GM21737 (cell line): Measurements from ENCODE around the gene MBD2.
"Not testable (repeated sequence)": the region's sequence is repeated elsewhere in the genome, so short reads cannot be mapped to it uniquely, and the experiment has no call there.

ENCODE experiments used
- ATAC-seq: cut with Tn5 transposase; IDR thresholded peaks from one replicate; pipeline ENCODE4 v1.9.1; 2021; ENCODE audit warnings: mild to moderate bottlenecking, moderate library complexity; ENCODE audit not compliant: unreplicated experiment

Gene MBD2

GRCh38 chr18:54224379-54225014 lies at the start of gene MBD2:
TSS of gene MBD2 (minus strand) at chr18:54224669. CDS start at chr18:54224559, 110 bp downstream.
- peak; percentile 88 for ATAC-seq

GRCh38 chr18:54269893-54270844 lies 45.7 kb upstream of the MBD2 start:
- peak; percentile 48 for ATAC-seq

- ATAC-seq, result no peak
Observed at GRCh38 chr18:54268751-54269150, 44.3 kb upstream of the MBD2 start.

- ATAC-seq, result no peak
Observed at GRCh38 chr18:54267701-54268100, 43.2 kb upstream of the MBD2 start.

- peak; percentile 73 for ATAC-seq
Observed at GRCh38 chr18:54263904-54264336, 39.5 kb upstream of the MBD2 start.

GRCh38 chr18:54261894-54262293 lies 37.4 kb upstream of the MBD2 start:
- ATAC-seq, result peak; percentile 74

- ATAC-seq, result no peak
Observed at GRCh38 chr18:54260396-54261072, 36.1 kb upstream of the MBD2 start.

- not testable (repeated sequence) for ATAC-seq
Observed at GRCh38 chr18:54257818-54258217, 33.3 kb upstream of the MBD2 start.

GRCh38 chr18:54257015-54257414 lies 32.5 kb upstream of the MBD2 start:
- ATAC-seq, result no peak

- ATAC-seq, result no peak
Observed at GRCh38 chr18:54255141-54255540, 30.7 kb upstream of the MBD2 start.

GRCh38 chr18:54254265-54254758 lies 29.8 kb upstream of the MBD2 start:
- no peak for ATAC-seq

GRCh38 chr18:54251606-54252390 lies 27.3 kb upstream of the MBD2 start:
- no peak for ATAC-seq

GRCh38 chr18:54250846-54251261 lies 26.4 kb upstream of the MBD2 start:
- peak; percentile 75 for ATAC-seq

GRCh38 chr18:54247511-54248175 lies 23.2 kb upstream of the MBD2 start:
- ATAC-seq, result no peak

- no peak for ATAC-seq
Observed at GRCh38 chr18:54242327-54242726, 17.9 kb upstream of the MBD2 start.

GRCh38 chr18:54241483-54241882 lies 17.0 kb upstream of the MBD2 start:
- no peak for ATAC-seq

GRCh38 chr18:54240629-54241107 lies 16.2 kb upstream of the MBD2 start:
- ATAC-seq, result no peak

- ATAC-seq, result no peak
Observed at GRCh38 chr18:54239601-54240000, 15.1 kb upstream of the MBD2 start.

GRCh38 chr18:54239091-54239490 lies 14.6 kb upstream of the MBD2 start:
- no peak for ATAC-seq
